Gastrocnemius medialis (tissue), 4 donors: ENCODE results near the gene COL24A1. TPM values are rescaled to one million over a fixed set of nuclear protein-coding genes. Genes with fewer than 3 reads are reported as not detected.

Experiments
- ATAC-seq, 2 donors: fragments of 150-250 bp; one replicate each; pipeline ENCODE4 v1.9.1; 2016
- DNase-seq, 2 donors: peaks; one replicate each; pipeline ENCODE4 v3.0.0-alpha.2; 2019
- H3K27ac ChIP-seq, 4 donors: fragments of 200-600 bp; sonication (generic); 1 replicate in 1 of 4; 2 replicates in 3 of 4; pipeline ENCODE4 v1.5.1; 2016 to 2018; ENCODE audit warnings: mild to moderate bottlenecking in 2 of 4, moderate library complexity in 1 of 4
- H3K27me3 ChIP-seq, 3 donors: fragments of 200-600 bp; sonication (generic) in 2 of 3; 1 replicate in 1 of 3; 2 replicates in 2 of 3; pipeline versions ENCODE4 v1.5.1 to v1.6.0; 2016 to 2019; ENCODE audit warnings: mild to moderate bottlenecking in 1 of 3, moderate library complexity in 1 of 3
- H3K36me3 ChIP-seq, 2 donors: fragments of 200-600 bp; sonication (generic) in 1 of 2; one replicate each; pipeline ENCODE4 v1.5.1; 2017 to 2018
- H3K4me1 ChIP-seq, 2 donors: fragments of 200-600 bp; sonication (generic) in 1 of 2; one replicate each; pipeline ENCODE4 v1.5.1; 2016 to 2017; ENCODE audit warnings: mild to moderate bottlenecking in 2 of 2
- H3K4me3 ChIP-seq, 4 donors: fragments of 200-600 bp; sonication (generic) in 3 of 4; 1 replicate in 1 of 4; 2 replicates in 3 of 4; pipeline ENCODE4 v1.5.1; 2016 to 2019; ENCODE audit warnings: mild to moderate bottlenecking in 2 of 4
- H3K9me3 ChIP-seq, 3 donors: fragments of 200-600 bp; sonication (generic) in 2 of 3; 1 replicate in 1 of 3; 2 replicates in 2 of 3; pipeline ENCODE4 v1.5.1; 2016 to 2019
- CTCF ChIP-seq, 5 experiments: fragments of 450-650 bp in 3 of 5; fragments of 200-600 bp in 2 of 5; sonication (generic) in 2 of 5; IDR thresholded peaks in 4 of 5; conservative IDR thresholded peaks in 1 of 5; 1 replicate in 4 of 5; 2 replicates in 1 of 5; pipeline ENCODE4 v1.5.1; 2016 to 2019; ENCODE audit warnings: antibody characterized with exemption in 5 of 5, mild to moderate bottlenecking in 3 of 5, moderate library complexity in 3 of 5
- POLR2A ChIP-seq, 2 donors: fragments of 450-650 bp; IDR thresholded peaks; one replicate each; pipeline ENCODE4 v1.6.1; 2017; ENCODE audit warnings: antibody characterized with exemption in 2 of 2, mild to moderate bottlenecking in 2 of 2, moderate library complexity in 2 of 2
- in situ Hi-C, 4 donors: fragments of 200-750 bp; cut with MboI; loops; one replicate each; pipeline versions ENCODE4 v1.15.0 to v1.8.0; 2017; ENCODE audit warnings: low sequenced_read_pairs in 4 of 4
- intact Hi-C: fragments of 100-400 bp; cut with DNase I; formaldehyde crosslinking; loops from one replicate; pipeline ENCODE4 v1.15.1; 2023; ENCODE audit warnings: low total_unique reads
- total RNA-seq, 4 donors: library from RNA; depleted of rRNA; stranded (reverse); fragments of >200 nt; gene quantifications; one replicate each; pipeline versions ENCODE4 v1.1.0 to v1.2.3, GENCODE V29; 2016

Gene COL24A1
- total RNA-seq, 4 donors from 2014 or later, result 0.09 to 0.36 TPM; not detected in 2

- Histone ChIP-seq H3K9me3 (no peaks in the 10 kb centered on the region), H3K4me1 (no peaks in the 10 kb centered on the region), H3K36me3 (no peaks in the 10 kb centered on the region), H3K27me3 (no peaks in the 10 kb centered on the region), H3K27ac (no peak overlapping the region), H3K4me3 (no peak overlapping the region)
- DNase-seq, result no peak
- in situ Hi-C loops, result no loop called here
- intact Hi-C loops, result no loop called here
- no peak for ATAC-seq
- TF ChIP-seq CTCF (IDR thresholded peaks at IDR 0.05 in 4 of 5, conservative IDR thresholded peaks at IDR 0.05 in 1 of 5) (no peak), POLR2A (IDR thresholded peaks at IDR 0.05) (no peak)
Observed at GRCh38 chr1:86146566-86146965, 10.0 kb downstream of the COL24A1 start.

GRCh38 chr1:86140281-86140880 is 16.2 kb downstream of the COL24A1 start:
- Histone ChIP-seq H3K4me3 (no peak overlapping the region), H3K9me3 (no peaks in the 10 kb centered on the region), H3K4me1 (no peaks in the 10 kb centered on the region), H3K27me3 (no peaks in the 10 kb centered on the region), H3K27ac (no peak overlapping the region), H3K36me3 (no peaks in the 10 kb centered on the region)
- intact Hi-C loops (no loop called here), in situ Hi-C loops (no loop called here)
- ATAC-seq (no peak), DNase-seq (no peak)
- TF ChIP-seq CTCF (IDR thresholded peaks at IDR 0.05 in 4 of 5, conservative IDR thresholded peaks at IDR 0.05 in 1 of 5), result no peak

GRCh38 chr1:86138746-86139145 is 17.8 kb downstream of the COL24A1 start:
- H3K27ac ChIP-seq, result no peak overlapping the region
- intact Hi-C loops (no loop called here), in situ Hi-C loops (no loop called here)
- H3K4me3 ChIP-seq, result no peak overlapping the region
- ATAC-seq (no peak), DNase-seq (no peak)
- no peaks in the 10 kb centered on the region for H3K36me3 ChIP-seq
- no peaks in the 10 kb centered on the region for H3K9me3 ChIP-seq
- H3K27me3 ChIP-seq, result no peaks in the 10 kb centered on the region
- no peaks in the 10 kb centered on the region for H3K4me1 ChIP-seq
- TF ChIP-seq CTCF (IDR thresholded peaks at IDR 0.05 in 4 of 5, conservative IDR thresholded peaks at IDR 0.05 in 1 of 5) (no peak), POLR2A (IDR thresholded peaks at IDR 0.05) (no peak)

GRCh38 chr1:86137436-86137835 is 19.1 kb downstream of the COL24A1 start:
- TF ChIP-seq CTCF (IDR thresholded peaks at IDR 0.05 in 4 of 5, conservative IDR thresholded peaks at IDR 0.05 in 1 of 5) (no peak), POLR2A (IDR thresholded peaks at IDR 0.05) (no peak)
- ATAC-seq (no peak), DNase-seq (no peak)
- in situ Hi-C loops, result no loop called here
- Histone ChIP-seq H3K27ac (no peak overlapping the region), H3K36me3 (no peaks in the 10 kb centered on the region), H3K27me3 (no peaks in the 10 kb centered on the region), H3K4me1 (no peaks in the 10 kb centered on the region), H3K4me3 (no peak overlapping the region), H3K9me3 (no peaks in the 10 kb centered on the region)
- intact Hi-C loops, result no loop called here

GRCh38 chr1:86119214-86119764 is 37.3 kb downstream of the COL24A1 start:
- TF ChIP-seq CTCF (IDR thresholded peaks at IDR 0.05 in 4 of 5, conservative IDR thresholded peaks at IDR 0.05 in 1 of 5), result no peak
- no peak for TF ChIP-seq POLR2A (IDR thresholded peaks at IDR 0.05)
- Histone ChIP-seq H3K9me3 (no peaks in the 10 kb centered on the region), H3K4me3 (no peak overlapping the region), H3K27ac (no peak overlapping the region), H3K36me3 (no peaks in the 10 kb centered on the region), H3K27me3 (no peaks in the 10 kb centered on the region), H3K4me1 (no peaks in the 10 kb centered on the region)
- ATAC-seq, result no peak
- no peak for DNase-seq
- in situ Hi-C loops (no loop called here), intact Hi-C loops (no loop called here)
